ENCODE results near the gene PALMD. TPM values are rescaled to one million over a fixed set of nuclear protein-coding genes. Genes with fewer than 3 reads are reported as not detected.

Gene PALMD
- total RNA-seq, 1 experiment from 2014 or later: not detected

DNA sequence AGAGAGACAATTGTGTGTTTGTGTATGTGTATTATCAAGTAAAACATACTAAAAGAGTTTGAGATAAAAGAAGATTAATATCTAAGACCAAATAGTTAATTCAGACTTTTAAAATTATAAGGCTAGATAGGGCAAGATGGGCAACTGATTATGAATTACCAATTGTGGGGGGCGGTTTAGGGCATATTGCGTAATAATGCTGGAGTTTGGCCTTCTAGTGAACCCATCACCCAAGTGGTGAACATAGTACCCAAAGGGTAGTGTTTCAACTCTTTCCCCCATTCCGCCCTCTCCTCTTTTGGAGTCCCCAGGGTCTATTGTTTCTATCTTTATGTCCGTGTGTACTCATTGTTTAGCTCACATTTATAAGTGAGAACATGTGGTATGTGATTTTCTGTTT is 65.1 kb downstream of the PALMD start:
- no peak overlapping the region for H3K23ac ChIP-seq (ENCODE audit: insufficient read length, low read depth, low read length)
- no peak overlapping the region for H3K4me2 ChIP-seq (ENCODE audit: insufficient read depth, insufficient read length, low read length)
- no peak overlapping the region for H3K18ac ChIP-seq (ENCODE audit: insufficient read length, low read depth, low read length)
- no peak overlapping the region for H3K56ac ChIP-seq (ENCODE audit: insufficient read length, low read depth, low read length)
- H3K4me3 Mint-ChIP-seq: no peak overlapping the region
- no peaks in the 10 kb centered on the region for H3K27me3 Mint-ChIP-seq (ENCODE audit: low read depth)
- H3K27ac ChIP-seq (ENCODE audit: insufficient read length, low read depth, low read length): no peak overlapping the region
- H4K8ac ChIP-seq (replicated peaks; ENCODE audit: insufficient read length, low read depth, low read length): no peak overlapping the region
- no peak overlapping the region for H2AFZ ChIP-seq (ENCODE audit: low read length)
- H4K5ac ChIP-seq (ENCODE audit: insufficient read length, low read depth, low read length): no peak overlapping the region
- H3K79me1 ChIP-seq (ENCODE audit: insufficient read depth, low read depth, low read length, poor library complexity, severe bottlenecking): no peaks in the 10 kb centered on the region
- H3K14ac ChIP-seq (ENCODE audit: insufficient read depth, low read length): no peak overlapping the region
- H2BK15ac ChIP-seq (ENCODE audit: low read depth, low read length): no peak overlapping the region
- H3K9me3 ChIP-seq (ENCODE audit: control insufficient read depth, low read depth, low read length): no peaks in the 10 kb centered on the region
- H3K9me3 Mint-ChIP-seq: no peaks in the 10 kb centered on the region
- H3T11ph ChIP-seq (ENCODE audit: low read length): no peak overlapping the region
- H3K27me3 ChIP-seq (ENCODE audit: insufficient read depth, low read length): no peaks in the 10 kb centered on the region
- DNase-seq: no peak
- H2BK120ac ChIP-seq (ENCODE audit: low read depth, low read length, poor library complexity, severe bottlenecking): no peak overlapping the region
- no CpG with 5 or more reads among the region's 4 CpGs for WGBS (ENCODE audit: extremely low coverage, insufficient read length, low lambda C conversion rate)
- H2AK5ac ChIP-seq (ENCODE audit: insufficient read length, low read length): no peak overlapping the region
- no peaks in the 10 kb centered on the region for H3K23me2 ChIP-seq (ENCODE audit: insufficient read length, low read depth, low read length, poor library complexity, severe bottlenecking)
- H3K4ac ChIP-seq (ENCODE audit: low read depth, low read length): no peak overlapping the region
- H4K20me1 ChIP-seq (ENCODE audit: control insufficient read depth, insufficient read depth, insufficient read length): no peaks in the 10 kb centered on the region
- TF ChIP-seq, protein P1, sequence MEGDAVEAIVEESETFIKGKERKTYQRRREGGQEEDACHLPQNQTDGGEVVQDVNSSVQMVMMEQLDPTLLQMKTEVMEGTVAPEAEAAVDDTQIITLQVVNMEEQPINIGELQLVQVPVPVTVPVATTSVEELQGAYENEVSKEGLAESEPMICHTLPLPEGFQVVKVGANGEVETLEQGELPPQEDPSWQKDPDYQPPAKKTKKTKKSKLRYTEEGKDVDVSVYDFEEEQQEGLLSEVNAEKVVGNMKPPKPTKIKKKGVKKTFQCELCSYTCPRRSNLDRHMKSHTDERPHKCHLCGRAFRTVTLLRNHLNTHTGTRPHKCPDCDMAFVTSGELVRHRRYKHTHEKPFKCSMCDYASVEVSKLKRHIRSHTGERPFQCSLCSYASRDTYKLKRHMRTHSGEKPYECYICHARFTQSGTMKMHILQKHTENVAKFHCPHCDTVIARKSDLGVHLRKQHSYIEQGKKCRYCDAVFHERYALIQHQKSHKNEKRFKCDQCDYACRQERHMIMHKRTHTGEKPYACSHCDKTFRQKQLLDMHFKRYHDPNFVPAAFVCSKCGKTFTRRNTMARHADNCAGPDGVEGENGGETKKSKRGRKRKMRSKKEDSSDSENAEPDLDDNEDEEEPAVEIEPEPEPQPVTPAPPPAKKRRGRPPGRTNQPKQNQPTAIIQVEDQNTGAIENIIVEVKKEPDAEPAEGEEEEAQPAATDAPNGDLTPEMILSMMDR (conservative IDR thresholded peaks at IDR 0.05): no peak
- peaks cover 0 to 10% (median 4%) of the 10 kb centered on the region in 3 experiments; a peak in 4 of 7 replicates for H3K36me3 Mint-ChIP-seq (ENCODE audit: insufficient read depth in 1 of 3, low read depth in 3 of 3)
- no peak overlapping the region for H3K27ac Mint-ChIP-seq
- no peak overlapping the region for H3K9ac ChIP-seq (ENCODE audit: extremely low read depth, insufficient read length, low read length)
- H2BK5ac ChIP-seq (ENCODE audit: insufficient read length, low read length): no peak overlapping the region
- no peaks in the 10 kb centered on the region for H3K4me1 Mint-ChIP-seq
- no peak overlapping the region for H4K91ac ChIP-seq (ENCODE audit: insufficient read length, low read depth, low read length)
- no peak overlapping the region for H2BK12ac ChIP-seq (ENCODE audit: insufficient read length, low read depth, low read length)
- no peak overlapping the region for H2BK20ac ChIP-seq (ENCODE audit: low read depth, low read length, poor library complexity, severe bottlenecking)
- H3K4me1 ChIP-seq (ENCODE audit: insufficient read depth, low read length): no peaks in the 10 kb centered on the region
- H3K79me2 ChIP-seq (ENCODE audit: insufficient read depth, low read length): no peaks in the 10 kb centered on the region

Data from H9 (cell line).